RWPE2 (cell line): ENCODE data around the gene ANKRD65.

Experiments used
- ATAC-seq: fragments of 200-7000 bp; cut with Tn5 transposase; 3 replicates; pipeline ENCODE4 v1.9.1; 2021; ENCODE audit warnings: low read depth
- DNase-seq: peaks from one replicate; pipeline ENCODE4 v3.0.0-alpha.2; 2020; ENCODE audit warnings: low spot score
- H3K27ac ChIP-seq: fragments of 450-650 bp; 2 replicates; pipeline ENCODE4 v1.5.1; 2017; ENCODE audit warnings: mild to moderate bottlenecking; ENCODE audit not compliant: poor library complexity, severe bottlenecking
- H3K27me3 ChIP-seq: fragments of 250-450 bp; sonication (Bioruptor Pico); 2 replicates; pipeline ENCODE4 v1.5.1; 2021; ENCODE audit warnings: mild to moderate bottlenecking, moderate library complexity; ENCODE audit not compliant: insufficient read depth, poor library complexity, severe bottlenecking
- H3K36me3 ChIP-seq: fragments of 250-450 bp; sonication (Bioruptor Pico); 2 replicates; pipeline ENCODE4 v1.5.1; 2020; ENCODE audit warnings: low read depth, mild to moderate bottlenecking, moderate library complexity
- H3K4me1 ChIP-seq: fragments of 250-450 bp; sonication (Bioruptor Pico); 2 replicates; pipeline ENCODE4 v1.5.1; 2021; ENCODE audit warnings: mild to moderate bottlenecking, moderate library complexity; ENCODE audit not compliant: insufficient read depth, poor library complexity, severe bottlenecking
- H3K4me3 ChIP-seq: fragments of 250-450 bp; sonication (Bioruptor Pico); 2 replicates; pipeline ENCODE4 v1.5.1; 2021; ENCODE audit warnings: mild to moderate bottlenecking, moderate library complexity; ENCODE audit not compliant: severe bottlenecking
- H3K9me3 ChIP-seq: fragments of 250-450 bp; sonication (Bioruptor Pico); 2 replicates; pipeline ENCODE4 v1.5.1; 2021; ENCODE audit warnings: mild to moderate bottlenecking, moderate library complexity; ENCODE audit not compliant: severe bottlenecking
- CTCF ChIP-seq: fragments of 450-650 bp; IDR thresholded peaks from one replicate; pipeline ENCODE4 v1.5.1; 2017; ENCODE audit warnings: mild to moderate bottlenecking, moderate library complexity; ENCODE audit not compliant: poor library complexity, severe bottlenecking

Gene ANKRD65

GRCh38 chr1:1427820-1428148 is 6.7 kb upstream of the ANKRD65 start:
- peaks cover 7% of the 10 kb centered on the region for H3K4me1 ChIP-seq
- ATAC-seq = no peak

GRCh38 chr1:1427106-1427819 is 6.2 kb upstream of the ANKRD65 start:
- peak; percentile 84 for DNase-seq
- Histone ChIP-seq H3K9me3 (no peaks in the 10 kb centered on the region), H3K4me1 (peaks cover 12% of the 10 kb centered on the region), H3K27ac (no peak overlapping the region), H3K4me3 (peak overlapping the region; percentile 38), H3K36me3 (no peaks in the 10 kb centered on the region), H3K27me3 (no peaks in the 10 kb centered on the region)
- TF ChIP-seq CTCF = no peak
- no peak for ATAC-seq

More at GRCh38 chr1:1427820-1428148, 6.7 kb upstream of the ANKRD65 start:
- H3K27ac ChIP-seq = no peak overlapping the region
- peak overlapping the region; percentile 38 for H3K4me3 ChIP-seq
- no peak for TF ChIP-seq CTCF
- no peaks in the 10 kb centered on the region for H3K27me3 ChIP-seq
- no peak for DNase-seq
- no peaks in the 10 kb centered on the region for H3K9me3 ChIP-seq
- no peaks in the 10 kb centered on the region for H3K36me3 ChIP-seq

GRCh38 chr1:1426496-1427105 is 5.5 kb upstream of the ANKRD65 start:
- no peak for ATAC-seq
- Histone ChIP-seq H3K4me3 (no peak overlapping the region), H3K4me1 (peaks cover 17% of the 10 kb centered on the region), H3K27me3 (no peaks in the 10 kb centered on the region), H3K36me3 (no peaks in the 10 kb centered on the region), H3K27ac (no peak overlapping the region), H3K9me3 (no peaks in the 10 kb centered on the region)
- TF ChIP-seq CTCF = no peak
- no peak for DNase-seq

GRCh38 chr1:1425753-1426495 is 4.8 kb upstream of the ANKRD65 start:
- DNase-seq (peak; percentile 67), ATAC-seq (0 out of 3 replicates have a peak, but pooled peaks have one; percentile 11)
- H3K27me3 ChIP-seq = no peaks in the 10 kb centered on the region
- no peak for TF ChIP-seq CTCF
- no peak overlapping the region for H3K27ac ChIP-seq
- no peak overlapping the region for H3K4me3 ChIP-seq
- peaks cover 24% of the 10 kb centered on the region for H3K4me1 ChIP-seq
- H3K36me3 ChIP-seq = no peaks in the 10 kb centered on the region
- H3K9me3 ChIP-seq = no peaks in the 10 kb centered on the region

- DNase-seq = peak; percentile 68
- no peak overlapping the region for H3K27ac ChIP-seq
- no peaks in the 10 kb centered on the region for H3K36me3 ChIP-seq
- no peaks in the 10 kb centered on the region for H3K9me3 ChIP-seq
- no peak overlapping the region for H3K4me3 ChIP-seq
- no peaks in the 10 kb centered on the region for H3K27me3 ChIP-seq
- no peak for TF ChIP-seq CTCF
- H3K4me1 ChIP-seq = peaks cover 25% of the 10 kb centered on the region
- ATAC-seq = no peak
Observed at GRCh38 chr1:1425426-1425752, 4.3 kb upstream of the ANKRD65 start.
